Breast epithelium (tissue), 3 donors: ENCODE results near the gene PTPN1.

ENCODE experiments used
- POLR2A ChIP-seq: fragments of 450-650 bp; IDR thresholded peaks from one replicate; pipeline ENCODE4 v1.6.1; 2016; ENCODE audit warnings: antibody characterized with exemption, mild to moderate bottlenecking, moderate library complexity
- POLR2AphosphoS5 ChIP-seq, 3 donors: sonication (generic); formaldehyde crosslinking; IDR thresholded peaks; one replicate each; pipeline ENCODE4 v1.6.1; 2017; ENCODE audit warnings: antibody characterized with exemption in 3 of 3
- TF ChIP-seq, protein P1 (sequence below), 3 donors: fragments of 450-650 bp; IDR thresholded peaks; one replicate each; pipeline ENCODE4 v1.5.1; 2016 to 2017; ENCODE audit warnings: antibody characterized with exemption in 3 of 3, mild to moderate bottlenecking in 3 of 3, moderate library complexity in 3 of 3

DNA sequence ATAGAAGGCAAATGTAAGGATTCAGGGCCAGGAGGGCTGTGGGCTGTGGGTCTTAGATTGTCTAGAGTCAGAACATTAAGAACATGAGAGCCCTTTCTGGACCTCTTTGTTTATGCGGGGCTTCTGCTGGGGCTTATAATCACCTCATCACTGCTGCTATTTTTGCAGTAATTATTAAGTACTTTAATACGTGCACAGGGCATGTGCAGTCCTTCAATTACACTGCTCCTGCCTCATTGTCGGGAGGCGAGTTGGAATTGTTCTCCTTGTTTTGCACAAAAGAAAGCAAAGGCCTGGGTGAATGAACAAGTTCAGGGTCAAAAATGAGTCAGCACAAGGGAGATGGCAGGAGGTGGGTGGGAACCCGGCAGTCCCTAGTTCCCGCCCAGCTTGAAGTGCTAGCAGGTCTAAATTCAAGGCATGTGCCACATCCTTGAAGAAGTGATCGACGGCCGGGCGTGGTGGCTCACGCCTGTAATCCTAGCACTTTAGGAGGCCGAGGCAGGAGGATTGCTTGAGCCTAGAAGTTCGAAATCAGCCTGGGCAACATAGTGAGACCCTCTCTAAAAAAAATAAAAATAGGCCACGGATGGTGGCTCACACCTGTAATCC lies 34.4 kb upstream of the PTPN1 start:
- TF ChIP-seq, protein P1, sequence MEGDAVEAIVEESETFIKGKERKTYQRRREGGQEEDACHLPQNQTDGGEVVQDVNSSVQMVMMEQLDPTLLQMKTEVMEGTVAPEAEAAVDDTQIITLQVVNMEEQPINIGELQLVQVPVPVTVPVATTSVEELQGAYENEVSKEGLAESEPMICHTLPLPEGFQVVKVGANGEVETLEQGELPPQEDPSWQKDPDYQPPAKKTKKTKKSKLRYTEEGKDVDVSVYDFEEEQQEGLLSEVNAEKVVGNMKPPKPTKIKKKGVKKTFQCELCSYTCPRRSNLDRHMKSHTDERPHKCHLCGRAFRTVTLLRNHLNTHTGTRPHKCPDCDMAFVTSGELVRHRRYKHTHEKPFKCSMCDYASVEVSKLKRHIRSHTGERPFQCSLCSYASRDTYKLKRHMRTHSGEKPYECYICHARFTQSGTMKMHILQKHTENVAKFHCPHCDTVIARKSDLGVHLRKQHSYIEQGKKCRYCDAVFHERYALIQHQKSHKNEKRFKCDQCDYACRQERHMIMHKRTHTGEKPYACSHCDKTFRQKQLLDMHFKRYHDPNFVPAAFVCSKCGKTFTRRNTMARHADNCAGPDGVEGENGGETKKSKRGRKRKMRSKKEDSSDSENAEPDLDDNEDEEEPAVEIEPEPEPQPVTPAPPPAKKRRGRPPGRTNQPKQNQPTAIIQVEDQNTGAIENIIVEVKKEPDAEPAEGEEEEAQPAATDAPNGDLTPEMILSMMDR (IDR thresholded peaks at IDR 0.05) = no peak
- TF ChIP-seq POLR2A (no peak), POLR2AphosphoS5 (IDR thresholded peaks at IDR 0.05) (no peak)
